NCI-H510A (cell line): Measurements from ENCODE around the gene DUOX2.
"Not testable (repeated sequence)": the region's sequence is repeated elsewhere in the genome, so short reads cannot be mapped to it uniquely, and the experiment has no call there.

Source experiments
- DNase-seq: peaks from one replicate; lab custom pipeline; 2025; lab: John Stamatoyannopoulos, UW

DUOX2 gene

DNA sequence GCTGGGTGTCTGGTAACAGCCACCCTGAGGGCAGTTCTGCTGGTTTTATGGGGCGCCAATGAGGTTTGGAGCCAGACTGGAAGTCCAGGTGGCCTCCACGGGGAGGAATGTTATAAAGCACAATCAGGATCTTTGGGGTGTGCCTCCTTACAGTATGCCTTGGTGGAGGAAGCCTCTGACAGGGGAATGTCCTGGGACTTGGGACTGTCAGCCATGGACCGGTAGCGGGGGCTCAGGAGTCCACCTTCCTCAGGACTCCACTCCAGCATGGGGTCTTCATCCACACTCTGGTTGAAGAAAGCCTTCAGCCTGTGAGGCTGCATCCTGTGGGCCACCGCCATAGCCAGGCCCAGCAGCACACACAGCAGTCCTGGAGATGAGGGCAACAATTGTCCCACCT is 5.0 kb upstream of the DUOX2 start:
- DNase-seq = no peak

DNA sequence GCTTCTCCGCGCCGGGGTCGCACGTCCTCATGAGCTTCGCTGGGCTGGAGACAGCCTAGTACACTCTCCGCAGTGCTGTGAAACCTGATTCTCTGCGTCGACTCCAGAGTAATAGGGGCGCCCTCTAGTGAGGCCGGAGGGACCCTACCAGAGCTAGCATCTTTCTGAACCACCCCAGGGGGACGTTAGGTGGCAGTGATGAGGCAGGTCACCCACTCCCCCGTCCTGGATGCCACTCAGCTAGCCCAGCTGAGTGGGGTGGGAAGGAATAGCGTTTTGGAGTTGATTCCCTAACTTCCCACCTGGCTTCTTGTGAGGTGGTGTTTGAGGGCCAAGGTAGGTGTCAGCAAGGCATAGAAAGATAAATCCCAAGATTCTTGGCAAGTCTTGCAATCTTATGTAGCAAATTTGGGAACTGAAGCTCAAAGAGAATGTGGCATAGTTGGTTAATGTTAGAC is 4.2 kb upstream of the DUOX2 start:
- peak; percentile 71 for DNase-seq

DNA sequence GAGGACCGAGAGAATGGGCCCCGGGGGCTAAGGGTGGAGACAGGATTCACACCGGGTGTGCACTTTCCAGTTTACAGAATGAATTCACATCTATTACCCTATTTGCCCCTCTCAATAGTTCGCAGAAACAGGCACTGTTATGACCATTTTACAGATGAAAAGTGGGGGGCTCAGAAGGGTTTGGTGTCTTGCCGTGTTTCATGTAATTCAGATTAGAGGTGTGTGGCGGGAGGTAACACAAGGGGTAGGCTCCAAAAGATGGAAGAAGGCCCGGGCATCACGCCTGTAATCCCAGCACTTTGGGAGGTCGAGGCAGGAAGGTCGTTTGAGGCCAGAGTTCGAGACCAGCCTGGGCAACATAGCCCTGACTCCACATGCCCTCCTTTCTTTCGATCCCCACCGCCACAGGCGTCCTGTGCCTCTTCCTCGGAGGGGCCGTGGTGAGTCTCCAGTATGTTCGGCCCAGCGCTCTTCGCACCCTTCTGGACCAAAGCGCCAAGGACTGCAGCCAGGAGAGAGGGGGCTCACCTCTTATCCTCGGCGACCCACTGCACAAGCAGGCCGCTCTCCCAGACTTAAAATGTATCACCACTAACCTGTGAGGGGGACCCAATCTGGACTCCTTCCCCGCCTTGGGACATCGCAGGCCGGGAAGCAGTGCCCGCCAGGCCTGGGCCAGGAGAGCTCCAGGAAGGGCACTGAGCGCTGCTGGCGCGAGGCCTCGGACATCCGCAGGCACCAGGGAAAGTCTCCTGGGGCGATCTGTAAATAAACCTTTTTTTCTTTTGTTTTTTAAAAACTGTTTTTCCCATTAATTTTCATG is 3.5 kb upstream of the DUOX2 start:
- no peak for DNase-seq

DNA sequence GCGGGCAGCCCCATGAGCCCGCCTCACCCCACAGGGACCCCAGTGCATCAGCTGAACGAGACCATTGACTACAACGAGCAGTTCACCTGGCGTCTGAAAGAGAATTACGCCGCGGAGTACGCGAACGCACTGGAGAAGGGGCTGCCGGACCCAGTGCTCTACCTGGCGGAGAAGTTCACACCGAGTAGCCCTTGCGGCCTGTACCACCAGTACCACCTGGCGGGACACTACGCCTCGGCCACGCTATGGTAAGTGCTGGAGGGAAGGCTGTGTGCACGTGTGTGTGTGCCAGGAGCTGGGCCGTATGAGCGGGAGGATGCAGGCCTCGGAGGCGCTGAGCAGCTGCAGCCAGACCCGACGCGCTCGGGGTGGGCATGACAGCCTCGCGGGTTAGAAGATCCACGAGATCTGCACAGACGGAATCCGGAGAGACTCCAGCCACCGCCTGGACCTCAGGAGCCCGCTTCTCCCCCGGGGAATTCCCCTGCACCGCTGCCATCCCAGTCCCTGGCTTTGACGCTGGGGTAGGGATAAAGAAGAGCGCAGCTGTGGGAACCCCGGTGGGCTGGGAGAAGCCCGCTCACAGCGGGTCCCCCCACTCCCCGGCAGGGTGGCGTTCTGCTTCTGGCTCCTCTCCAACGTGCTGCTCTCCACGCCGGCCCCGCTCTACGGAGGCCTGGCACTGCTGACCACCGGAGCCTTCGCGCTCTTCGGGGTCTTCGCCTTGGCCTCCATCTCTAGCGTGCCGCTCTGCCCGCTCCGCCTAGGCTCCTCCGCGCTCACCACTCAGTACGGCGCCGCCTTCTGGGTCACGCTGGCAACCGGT is 2.7 kb upstream of the DUOX2 start:
- DNase-seq = no peak

DNA sequence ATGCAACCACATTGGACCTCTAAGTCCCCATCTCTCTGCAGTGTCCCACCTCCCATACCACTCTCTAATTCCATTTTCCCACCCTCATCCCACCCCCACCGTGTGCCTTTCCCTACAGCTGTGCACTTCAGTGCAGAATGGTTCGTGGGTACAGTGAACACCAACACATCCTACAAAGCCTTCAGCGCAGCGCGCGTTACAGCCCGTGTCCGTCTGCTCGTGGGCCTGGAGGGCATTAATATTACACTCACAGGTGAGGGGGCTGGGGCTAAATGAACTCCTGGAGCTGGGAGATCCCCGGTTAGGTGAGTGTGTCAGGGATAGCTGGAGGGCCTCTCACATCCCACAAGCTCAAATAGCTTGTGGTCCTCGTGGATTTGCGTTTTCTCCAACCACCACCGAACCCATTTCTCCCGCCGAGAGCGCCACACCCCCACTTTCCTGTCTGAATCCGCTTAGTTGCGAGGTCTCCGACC is 2.1 kb upstream of the DUOX2 start:
- DNase-seq = no peak

DNA sequence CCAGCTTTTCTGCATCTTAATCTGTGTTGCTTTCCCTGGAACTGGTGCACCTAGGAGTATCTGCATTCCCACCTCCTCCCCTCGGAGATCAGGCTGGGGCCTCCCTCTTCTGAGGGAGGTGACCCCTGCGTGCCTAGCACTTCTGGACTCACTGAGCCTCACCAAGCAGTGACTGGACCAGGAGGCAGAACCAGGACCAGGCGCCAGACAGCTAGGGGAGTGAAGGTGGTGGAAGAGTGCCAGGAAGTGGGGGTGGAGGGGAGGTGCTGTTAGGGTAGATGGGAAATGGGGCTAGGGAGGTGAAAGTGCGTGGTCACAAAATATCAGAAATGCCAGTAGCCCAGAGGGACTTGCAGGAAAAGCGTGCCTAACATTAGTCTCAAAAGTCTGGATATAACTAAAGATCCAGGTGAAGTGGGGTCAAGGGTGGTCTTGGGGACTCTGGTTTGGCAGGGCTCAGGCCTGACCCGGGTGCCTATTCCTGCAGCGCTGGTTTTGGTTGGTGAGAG is 1.4 kb upstream of the DUOX2 start:
- DNase-seq = no peak

DNA sequence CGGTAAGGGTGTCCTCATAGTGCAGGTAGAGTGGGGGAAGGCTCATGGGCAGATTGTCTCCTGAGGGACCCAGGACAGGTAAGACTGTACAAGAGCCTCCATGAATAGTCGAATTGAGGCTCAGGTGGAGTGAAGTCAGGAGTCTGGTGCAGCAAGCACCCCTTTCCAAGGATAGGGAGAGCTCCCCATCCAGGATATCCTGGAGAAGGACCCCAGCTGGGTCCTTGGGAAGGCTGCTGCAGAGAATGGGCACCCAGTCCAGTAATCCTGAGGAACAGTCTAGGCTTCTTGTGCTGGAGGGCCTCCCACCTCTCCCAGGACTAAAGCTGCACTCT is 746 bp upstream of the DUOX2 start:
- DNase-seq = no peak

DNA sequence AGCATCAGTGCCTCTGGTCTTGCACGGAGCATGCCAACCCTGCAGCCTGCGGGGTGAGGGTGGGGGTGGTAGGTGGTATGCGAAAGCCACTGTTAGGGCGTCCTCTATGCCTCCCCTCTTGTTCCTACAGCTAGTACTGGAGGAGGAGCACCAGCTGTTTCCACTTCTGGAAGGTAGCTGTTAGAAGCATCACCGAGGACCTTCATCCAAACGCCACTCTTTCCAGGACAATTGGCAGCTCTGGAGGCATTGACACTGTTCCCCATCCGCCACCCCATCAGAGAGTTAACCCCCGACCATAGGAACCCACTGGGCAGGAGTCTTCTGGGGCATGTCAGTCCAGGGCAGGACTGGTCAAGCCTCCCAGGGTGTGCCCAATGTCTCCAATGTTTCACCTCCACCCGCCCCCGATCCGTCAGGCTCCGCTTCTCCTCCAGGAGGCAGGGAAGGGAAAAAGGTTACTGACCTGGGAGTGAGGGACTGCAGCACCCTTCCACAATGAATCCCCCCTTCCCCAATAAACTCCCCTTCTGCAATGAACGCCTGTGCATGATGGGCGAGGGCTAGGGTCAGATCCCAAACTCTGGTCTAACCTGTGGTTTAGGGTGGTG is 487 bp downstream of the DUOX2 start:
- no peak for DNase-seq

DNA sequence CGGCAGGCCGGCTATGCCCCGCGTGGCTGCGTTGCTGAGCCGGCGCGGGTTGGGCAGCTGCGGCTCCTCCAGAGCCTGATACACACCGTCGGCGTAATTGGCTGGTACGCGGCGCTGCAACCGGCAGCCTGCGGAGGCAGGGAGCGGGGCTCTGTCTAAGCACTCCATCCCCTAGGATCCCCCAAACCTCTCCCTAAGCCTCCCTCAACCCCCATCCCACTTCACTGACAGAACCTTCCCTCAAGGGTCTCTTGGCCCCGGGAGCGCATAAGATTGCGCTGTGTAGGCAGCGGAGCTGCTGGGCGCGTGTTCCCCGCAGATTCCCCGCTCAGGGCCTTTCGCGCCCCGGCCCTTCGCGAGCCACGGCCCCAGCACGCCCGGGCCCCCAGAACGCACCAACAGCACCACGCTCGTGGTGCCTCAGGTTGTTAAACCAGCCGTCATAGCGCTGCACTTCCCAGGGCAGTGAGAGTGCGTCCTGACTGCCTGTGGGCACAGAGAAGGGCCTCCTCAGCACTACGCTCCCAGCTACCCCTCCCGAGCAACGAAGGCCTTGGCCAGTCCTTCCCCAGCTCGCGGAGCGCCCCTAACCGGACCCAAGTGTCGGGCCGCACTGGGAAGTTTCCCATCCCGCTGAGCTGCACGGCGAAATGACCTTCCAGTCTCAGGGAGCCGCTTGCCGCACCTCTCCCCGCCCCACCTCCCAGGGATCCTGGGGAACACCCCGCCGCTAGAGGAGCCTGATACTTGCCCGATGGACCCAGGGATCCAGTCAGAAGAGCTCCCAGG is 1.2 kb downstream of the DUOX2 start:
- DNase-seq = no peak

DNA sequence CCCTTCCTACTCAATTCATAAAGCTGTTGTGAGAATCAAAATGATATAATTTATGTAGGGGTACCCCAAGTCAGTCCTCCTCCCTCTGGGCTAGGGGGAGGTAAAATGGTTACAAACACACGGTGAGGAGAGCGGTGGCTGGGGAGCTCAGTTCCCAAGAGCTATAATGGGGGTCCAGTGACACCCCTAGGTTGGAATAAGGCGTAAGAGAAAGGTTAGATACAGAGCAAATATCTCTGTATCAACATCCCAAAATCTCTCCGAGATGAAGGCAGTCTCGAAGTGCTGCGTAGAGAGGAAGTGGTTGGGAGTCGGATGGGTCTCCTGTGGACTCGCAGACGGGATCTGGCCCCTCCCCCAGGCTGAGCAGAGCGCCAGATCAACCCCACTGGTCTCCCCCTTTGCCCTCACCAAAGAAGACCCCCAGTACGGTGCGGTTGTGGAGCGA is 1.8 kb downstream of the DUOX2 start:
- no peak for DNase-seq

DNA sequence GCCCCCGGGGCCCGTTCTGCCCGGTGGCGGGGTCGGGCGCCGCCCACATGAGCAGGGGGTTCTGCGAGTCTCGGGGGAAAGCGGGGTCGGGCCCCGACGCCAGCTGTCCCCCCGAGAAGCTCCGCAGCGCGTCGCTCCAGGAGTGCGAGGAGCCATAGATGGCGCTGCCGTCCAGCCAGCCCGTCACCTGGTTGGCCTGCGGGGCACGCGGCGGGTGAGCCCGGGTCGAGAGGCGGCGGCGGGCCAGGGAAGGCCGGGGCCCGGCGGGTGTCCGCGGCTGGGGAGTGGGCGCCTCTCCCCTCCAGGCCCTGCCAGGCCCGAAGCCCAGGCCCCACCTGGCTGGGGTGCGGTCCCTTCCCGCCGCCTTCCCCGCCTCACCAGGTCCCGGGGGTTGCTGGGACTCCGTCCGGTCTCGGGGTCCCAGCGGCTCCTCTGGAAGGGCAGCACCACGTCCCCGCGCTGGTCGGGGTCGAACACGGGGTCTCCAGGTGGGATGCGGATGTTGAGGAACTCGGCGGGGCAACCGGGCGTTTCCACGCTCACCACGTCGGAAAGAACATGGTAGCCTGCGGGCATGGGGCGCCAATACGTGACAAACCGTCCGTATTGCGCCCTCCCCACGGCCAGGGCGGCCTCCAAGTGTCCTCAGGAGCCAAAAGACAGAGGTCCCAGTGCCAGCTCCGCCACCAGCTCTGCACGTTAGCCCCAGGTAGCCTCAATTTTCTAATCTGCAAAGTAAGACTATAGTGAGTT is 2.4 kb downstream of the DUOX2 start:
- DNase-seq = no peak

DNA sequence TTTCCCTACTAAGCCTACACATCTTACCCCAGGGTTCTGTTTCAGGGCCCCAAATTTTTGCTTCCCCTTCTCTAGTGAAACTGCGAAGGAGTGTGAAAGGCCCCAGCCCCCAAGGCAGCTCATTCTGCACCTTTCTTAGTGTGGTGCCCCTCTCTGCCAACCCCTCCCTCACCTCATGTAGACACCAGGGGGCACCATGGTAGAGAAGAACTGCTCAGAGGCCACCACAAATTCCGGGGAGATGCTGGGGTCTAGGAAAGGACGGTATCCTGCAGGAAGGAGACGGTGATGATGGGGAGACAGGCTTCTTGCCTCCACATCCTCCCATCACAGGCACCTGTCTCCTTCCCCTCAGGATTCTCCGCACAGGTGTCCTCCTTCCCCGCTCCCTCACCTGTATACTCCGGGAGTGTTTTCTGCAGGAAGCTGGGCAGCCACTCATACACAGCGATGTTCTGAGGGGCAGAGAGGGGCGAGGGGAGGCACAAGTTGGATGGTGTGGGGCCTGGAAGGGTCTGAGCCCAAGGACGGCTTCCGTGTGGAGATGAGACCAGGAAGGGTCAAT is 3.6 kb downstream of the DUOX2 start:
- no peak for DNase-seq

DNA sequence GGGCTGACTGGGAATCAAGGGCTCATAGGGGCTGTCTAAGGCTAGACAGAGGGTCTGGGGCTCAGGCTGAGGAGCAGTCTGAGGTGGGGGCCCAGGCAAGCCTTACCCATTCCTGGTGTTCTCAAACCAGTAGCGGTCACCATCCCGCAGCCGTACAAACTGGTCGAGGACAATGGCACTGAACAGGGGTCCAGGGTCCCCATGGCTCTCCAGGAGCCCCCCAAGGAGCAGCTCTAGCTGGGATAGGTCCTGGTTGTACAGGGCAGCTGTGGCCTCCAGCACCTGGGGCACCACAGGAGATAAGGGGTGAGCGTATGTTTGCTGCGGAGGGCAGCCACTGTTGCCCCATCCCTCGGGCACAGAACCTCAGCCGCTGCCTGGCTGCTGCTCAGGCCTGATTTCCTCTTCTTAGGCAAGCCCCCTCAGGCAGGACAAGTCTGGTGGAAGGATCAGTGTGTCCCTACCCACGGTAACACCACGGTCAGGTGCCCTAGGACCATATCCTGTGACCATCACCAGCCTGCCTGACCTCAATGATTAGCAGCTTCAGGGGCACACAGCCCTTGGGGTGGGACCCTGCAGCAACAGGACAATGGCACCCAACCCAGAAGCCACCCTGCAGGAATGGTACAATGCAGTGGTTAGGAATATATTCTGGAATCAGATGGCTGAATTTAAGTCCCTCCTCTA is 5.9 kb downstream of the DUOX2 start:
- no peak for DNase-seq

DNA sequence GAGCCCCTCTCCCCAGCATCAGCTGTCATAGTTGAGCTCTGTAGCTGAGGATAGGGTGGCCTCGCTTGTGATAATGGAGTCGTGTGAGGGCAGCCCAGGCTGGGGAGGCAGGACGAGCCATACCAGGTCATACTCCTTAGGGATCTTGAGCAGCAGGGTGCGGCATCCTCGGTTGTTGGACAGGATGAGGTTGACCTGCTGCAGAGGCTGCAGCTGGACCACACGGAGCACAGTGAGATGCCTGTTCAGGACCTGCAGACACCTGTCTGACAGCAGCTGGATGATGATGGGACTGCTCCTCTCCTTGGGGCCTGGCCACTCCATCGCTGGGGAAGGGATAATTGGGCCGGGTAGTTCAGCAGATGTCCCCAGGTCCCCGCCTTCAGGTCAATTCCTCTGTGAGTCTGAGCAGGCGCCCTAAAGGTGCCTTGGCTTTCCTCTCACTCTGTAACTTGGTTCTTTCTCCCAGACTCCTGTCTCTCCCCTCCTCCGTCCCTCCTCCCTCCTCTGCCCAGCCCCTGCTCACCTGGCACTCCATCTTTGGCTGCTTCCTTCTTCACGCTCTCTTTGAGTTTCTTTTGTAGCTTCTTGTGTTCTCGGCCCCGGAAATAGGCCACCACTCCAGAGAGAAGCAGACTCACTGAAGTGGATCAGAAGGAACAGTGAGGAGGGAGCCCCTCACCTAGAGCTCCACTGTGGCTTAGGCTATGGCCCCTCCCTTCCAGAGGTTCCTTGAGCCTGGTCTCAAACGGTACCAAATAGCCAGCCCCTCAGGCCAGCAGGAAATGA is 7.8 kb downstream of the DUOX2 start:
- DNase-seq = no peak

DNA sequence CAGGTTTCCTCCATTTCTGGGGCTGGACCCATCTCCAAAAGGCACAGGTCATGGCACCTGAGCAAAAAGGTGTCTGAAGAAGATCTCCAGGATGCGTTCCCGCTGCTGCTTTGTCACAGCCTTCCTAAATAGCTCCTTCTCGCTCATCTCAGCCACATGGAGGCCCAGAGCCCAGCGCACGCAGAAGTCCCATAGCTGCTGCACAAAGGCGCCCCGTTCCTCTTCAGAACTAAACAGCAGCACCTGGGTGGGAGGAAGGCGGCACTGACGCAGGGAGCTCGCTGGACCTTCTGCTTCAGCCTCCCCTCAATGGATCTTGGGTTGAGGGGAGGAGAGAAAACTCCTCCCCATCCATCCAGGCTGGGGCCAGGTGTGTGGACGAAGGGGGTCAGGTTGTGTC is 8.4 kb downstream of the DUOX2 start:
- DNase-seq = no peak

DNA sequence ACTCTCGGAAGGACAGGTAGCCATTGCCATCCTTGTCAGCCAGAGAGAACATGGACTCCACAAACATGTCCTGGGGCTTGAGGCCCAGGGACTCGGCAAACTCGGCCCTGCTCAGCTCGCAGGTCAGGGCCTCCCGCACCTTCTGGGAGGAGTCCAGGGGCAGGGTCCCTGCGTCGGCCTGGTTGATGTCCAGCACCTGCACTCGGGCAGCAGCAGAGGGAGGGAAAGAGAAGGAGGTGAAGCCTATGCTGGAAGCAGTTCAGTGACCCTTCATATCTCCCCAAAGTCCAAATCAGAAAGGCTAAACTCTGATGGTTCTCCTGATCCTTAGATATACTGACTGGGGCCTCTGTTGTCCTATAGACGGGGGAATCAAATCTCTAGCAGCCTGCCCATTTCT is 9.8 kb downstream of the DUOX2 start:
- DNase-seq = not testable (repeated sequence)

DNA sequence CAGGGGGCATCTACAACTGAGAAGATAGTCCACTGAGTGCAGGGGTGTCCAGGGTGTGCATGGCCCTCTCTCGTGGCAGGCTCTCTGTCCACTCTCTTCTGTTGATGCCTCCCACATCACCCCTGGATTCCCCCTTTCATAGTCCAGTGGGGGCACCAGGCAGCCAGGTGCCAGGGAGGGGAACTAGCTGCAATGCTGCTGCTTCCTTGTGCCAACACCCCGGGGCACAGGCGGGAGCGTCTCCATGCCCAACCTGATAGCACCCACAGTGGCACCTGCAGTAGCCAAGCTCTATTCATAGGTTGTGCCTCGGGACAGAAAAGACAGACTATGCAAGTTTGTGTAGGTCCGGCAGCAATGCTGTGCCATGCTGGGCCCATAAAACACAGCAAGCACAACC is 11.7 kb downstream of the DUOX2 start:
- DNase-seq = no peak

DNA sequence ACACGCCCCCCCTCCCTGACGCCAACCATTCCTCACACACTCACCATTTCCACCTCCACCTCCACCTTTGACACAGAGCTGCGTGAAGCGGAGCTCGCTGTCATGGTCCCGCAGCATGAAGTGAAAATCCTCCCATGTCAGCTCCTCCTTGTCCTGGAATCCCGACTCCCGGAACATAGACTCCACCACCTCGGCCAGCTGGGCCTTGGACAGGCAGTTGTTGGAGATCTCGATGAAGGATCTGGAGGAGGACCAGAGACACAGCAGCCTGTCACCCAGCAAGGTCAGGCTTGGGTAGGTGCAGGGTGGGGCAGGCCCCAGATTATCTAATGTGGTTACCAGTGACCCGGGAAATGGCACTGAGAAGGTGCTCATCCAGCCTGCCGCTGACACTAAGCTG is 12.2 kb downstream of the DUOX2 start:
- DNase-seq = no peak
